Brain microvascular endothelial cell (primary cell): ENCODE results near the gene LCAT.
"Not testable (repeated sequence)": the region's sequence is repeated elsewhere in the genome, so short reads cannot be mapped to it uniquely, and the experiment has no call there.

Experiments used
- DNase-seq: peaks from one replicate; pipeline ENCODE4 v3.0.0-alpha.2; 2020
- H3K27ac ChIP-seq: fragments of 250-450 bp; sonication (Bioruptor Pico); 2 replicates; pipeline ENCODE4 v1.5.1; 2020; ENCODE audit warnings: mild to moderate bottlenecking, moderate library complexity
- H3K27me3 ChIP-seq: fragments of 250-450 bp; sonication (Bioruptor Pico); replicated peaks from 2 replicates; pipeline ENCODE4 v1.5.1; 2020; ENCODE audit warnings: mild to moderate bottlenecking
- H3K36me3 ChIP-seq: fragments of 250-450 bp; sonication (Bioruptor Pico); replicated peaks from 2 replicates; pipeline ENCODE4 v1.5.1; 2020; ENCODE audit warnings: mild to moderate bottlenecking
- H3K4me3 ChIP-seq: 2 replicates; pipeline ENCODE4 v1.5.1; 2011; ENCODE audit warnings: low read depth, mild to moderate bottlenecking, control low read depth, low read length, moderate library complexity
- in situ Hi-C: cut with HindIII; loops from 2 replicates; pipeline ENCODE4 v1.10.0; 2017; ENCODE audit warnings: low sequenced_read_pairs, low pct_ligation_motif_present
- TF ChIP-seq, protein P1 (sequence below): IDR thresholded peaks from 2 replicates; pipeline ENCODE4 v1.5.1; 2011; ENCODE audit warnings: low read depth, mild to moderate bottlenecking, moderate library complexity, low read length, control low read depth, inconsistent platforms; ENCODE audit errors: missing control alignments

LCAT gene

DNA sequence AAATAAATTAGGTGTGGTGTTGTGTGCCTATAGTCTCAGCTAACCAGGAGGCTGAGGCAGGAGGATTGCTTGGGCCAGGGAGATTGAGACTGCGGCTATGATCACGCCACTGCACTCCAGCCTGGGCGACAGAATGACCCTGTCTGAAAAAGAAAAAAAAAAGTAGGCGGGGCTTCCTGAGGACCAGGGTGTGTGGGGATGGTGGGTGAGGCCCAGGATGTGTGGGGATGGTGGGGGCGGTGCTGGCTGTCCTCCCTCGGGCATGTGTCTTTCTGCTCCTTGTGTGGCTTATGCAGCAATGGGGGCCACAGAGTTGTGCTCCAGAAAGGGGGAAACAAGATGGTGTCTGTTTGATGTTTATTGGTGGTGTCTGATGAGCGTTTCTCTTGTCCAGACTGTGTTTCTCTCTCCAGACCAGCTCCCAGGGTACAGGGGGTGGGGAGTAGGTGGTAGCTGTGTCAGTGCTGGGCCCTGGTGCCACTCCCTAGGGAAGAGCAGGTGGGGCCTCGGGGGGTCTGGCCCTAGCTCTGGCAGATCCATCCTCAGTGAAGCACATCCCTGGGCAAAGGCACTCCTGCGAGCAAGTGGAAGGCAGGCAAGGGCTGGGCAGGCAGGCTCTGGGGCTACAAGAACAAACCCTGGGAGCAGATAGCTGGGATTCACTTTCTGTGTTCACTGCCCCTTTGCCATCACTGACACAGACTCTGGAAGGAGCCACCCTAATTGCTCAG is 2.3 kb downstream of the LCAT start:
- TF ChIP-seq, protein P1, sequence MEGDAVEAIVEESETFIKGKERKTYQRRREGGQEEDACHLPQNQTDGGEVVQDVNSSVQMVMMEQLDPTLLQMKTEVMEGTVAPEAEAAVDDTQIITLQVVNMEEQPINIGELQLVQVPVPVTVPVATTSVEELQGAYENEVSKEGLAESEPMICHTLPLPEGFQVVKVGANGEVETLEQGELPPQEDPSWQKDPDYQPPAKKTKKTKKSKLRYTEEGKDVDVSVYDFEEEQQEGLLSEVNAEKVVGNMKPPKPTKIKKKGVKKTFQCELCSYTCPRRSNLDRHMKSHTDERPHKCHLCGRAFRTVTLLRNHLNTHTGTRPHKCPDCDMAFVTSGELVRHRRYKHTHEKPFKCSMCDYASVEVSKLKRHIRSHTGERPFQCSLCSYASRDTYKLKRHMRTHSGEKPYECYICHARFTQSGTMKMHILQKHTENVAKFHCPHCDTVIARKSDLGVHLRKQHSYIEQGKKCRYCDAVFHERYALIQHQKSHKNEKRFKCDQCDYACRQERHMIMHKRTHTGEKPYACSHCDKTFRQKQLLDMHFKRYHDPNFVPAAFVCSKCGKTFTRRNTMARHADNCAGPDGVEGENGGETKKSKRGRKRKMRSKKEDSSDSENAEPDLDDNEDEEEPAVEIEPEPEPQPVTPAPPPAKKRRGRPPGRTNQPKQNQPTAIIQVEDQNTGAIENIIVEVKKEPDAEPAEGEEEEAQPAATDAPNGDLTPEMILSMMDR = no peak
- no peak for DNase-seq
- peaks cover 67% of the 10 kb centered on the region for H3K36me3 ChIP-seq

DNA sequence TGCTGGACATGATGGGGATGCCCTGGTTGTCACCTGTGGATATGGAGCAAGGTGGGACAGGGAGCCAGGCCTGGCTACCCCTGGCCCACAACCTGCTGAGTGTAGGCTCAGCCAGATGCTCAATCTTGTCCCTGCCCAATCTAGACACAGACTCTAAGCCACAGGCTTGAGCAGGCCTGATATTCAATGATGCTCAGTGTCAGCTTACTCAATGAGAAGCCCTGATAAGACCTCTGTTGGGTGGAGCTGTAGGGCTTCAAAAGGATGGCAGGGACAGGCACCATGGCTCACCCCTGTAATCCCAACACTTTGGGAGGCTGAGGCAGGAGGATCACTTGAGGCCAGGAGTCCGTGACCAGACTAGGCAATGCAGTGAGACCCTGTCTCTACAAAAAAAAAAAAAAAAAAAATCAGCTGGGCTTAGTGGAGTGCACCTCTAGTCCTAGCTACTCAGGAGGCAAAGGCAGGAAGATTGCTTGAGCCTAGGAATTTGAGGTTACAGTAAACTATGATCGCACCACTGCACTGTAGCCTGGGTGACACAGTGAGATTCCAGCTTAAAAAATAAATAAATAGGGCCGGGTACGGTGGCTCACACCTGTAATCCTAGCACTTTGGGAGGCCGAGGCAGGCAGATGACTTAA is 3.4 kb downstream of the LCAT start:
- TF ChIP-seq, protein P1 = no peak

More for the DNA sequence above, 2.3 kb downstream of the LCAT start:
- H3K27ac ChIP-seq = no peak overlapping the region
- in situ Hi-C loops = no loop called here
- no peaks in the 10 kb centered on the region for H3K27me3 ChIP-seq
- H3K4me3 ChIP-seq = no peak overlapping the region

DNA sequence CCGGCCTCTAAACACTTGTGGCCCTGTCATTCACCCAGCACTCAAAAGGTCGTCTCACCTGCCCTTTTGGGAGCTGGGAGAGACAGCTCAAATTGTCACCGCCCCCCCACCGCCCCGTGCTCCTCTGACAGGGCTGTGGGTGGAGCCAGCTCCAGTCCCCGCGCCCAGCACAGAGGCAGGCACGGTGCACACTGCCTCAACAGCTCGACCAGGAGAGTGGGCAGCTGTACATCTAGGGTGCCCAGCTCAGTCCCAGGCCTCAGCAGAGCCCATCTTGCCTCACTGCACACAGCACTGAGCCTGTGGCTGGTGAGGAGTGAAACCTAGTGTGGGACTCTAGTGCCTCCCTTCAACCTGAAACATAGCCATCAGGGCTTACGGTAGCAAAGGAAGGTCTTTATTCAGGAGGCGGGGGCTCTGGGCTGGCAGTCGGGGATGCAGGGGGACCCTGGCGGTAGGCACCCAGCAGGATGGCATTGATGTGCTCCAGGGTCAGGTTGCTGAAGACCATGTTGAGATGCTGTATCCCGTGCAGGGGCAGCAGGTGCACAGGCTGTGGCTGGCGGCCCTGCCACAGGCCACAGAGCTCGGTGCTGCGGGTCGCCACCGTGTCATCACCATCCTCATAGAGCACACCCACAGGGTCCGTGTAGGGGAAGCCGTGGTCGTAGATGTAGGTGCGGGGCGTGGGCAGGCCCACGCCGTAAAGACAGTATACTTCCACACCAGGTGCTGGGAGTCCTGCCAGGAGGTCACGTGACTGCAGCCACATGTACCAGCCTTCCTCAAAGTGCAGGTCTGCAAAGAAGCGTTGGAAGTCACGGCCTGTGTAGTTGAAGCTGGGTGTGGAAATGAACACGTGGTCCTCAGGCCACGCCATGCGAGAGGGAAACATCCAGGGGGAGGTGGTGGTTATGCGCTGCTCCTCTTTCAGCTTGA is 4.1 kb downstream of the LCAT start:
- Histone ChIP-seq H3K36me3 (peaks cover 49% of the 10 kb centered on the region), H3K27ac (no peak overlapping the region), H3K4me3 (no peak overlapping the region), H3K27me3 (no peaks in the 10 kb centered on the region)
- TF ChIP-seq, protein P1 = no peak
- no peak for DNase-seq
- in situ Hi-C loops = no loop called here

More for the DNA sequence above, 3.4 kb downstream of the LCAT start:
- DNase-seq = no peak
- peaks cover 57% of the 10 kb centered on the region for H3K36me3 ChIP-seq
- H3K4me3 ChIP-seq = no peak overlapping the region
- no peak overlapping the region for H3K27ac ChIP-seq
- in situ Hi-C loops = no loop called here
- H3K27me3 ChIP-seq = no peaks in the 10 kb centered on the region

DNA sequence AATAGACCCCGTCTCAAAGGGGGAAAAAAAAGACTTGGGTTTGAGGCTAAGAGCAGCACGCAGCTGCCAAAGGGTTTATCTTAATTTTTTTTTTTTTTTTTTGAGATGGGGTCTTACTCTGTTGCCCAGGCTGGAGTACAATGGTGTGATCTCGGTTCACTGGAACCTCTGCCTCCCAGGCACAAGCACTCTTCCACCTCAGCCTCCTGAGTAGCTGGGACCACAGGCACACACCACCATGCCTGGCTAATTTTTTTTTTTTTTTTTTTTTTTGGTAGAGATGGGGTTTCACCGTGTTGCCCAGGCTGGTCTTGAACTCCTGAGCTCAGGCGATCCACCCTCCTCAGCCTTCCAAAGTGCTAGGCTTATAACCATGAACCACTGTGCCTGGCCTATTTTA is 6.2 kb downstream of the LCAT start:
- H3K27me3 ChIP-seq, H3K4me3 ChIP-seq, H3K27ac ChIP-seq, in situ Hi-C loops, DNase-seq: not testable (repeated sequence)
- peaks cover 34% of the 10 kb centered on the region for H3K36me3 ChIP-seq

DNA sequence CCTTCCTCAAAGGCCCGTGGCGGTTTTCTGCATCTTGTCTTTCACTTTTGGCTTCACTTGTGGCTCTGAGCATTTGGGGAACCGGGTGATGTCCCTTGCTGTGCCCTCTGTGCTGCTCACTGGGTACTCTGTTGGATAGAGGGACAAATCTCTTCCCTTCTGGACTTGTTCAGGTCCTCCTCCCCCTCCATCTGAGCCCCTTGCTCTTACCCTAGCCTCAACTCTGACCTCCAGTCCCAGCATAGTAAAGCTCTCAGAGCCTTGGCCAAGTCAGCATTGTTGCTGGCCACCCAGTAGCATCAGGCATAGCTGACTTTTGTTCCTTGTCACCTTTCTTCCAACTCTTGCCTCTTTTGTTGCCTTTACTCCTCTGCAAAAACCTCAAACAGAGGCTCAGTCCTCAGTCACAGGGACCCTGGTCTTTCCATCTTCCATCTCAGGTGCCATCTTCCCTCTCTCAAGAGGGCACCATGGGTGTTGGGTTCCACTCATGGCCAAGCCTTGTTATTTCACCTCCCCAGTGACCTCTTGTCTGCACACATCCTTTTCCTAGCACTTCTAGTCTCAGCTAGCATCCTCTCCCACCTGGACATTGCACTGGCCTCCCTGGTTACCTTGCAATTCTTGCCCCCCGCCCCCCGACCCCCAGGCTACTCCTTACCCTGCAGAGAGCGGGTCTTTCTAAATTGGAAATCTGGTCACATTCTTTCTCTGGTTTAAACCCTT is 6.9 kb downstream of the LCAT start:
- in situ Hi-C loops = no loop called here
- Histone ChIP-seq H3K27ac (peak overlapping the region; percentile 65), H3K27me3 (no peaks in the 10 kb centered on the region), H3K36me3 (peaks cover 27% of the 10 kb centered on the region), H3K4me3 (peak overlapping the region; percentile 99)
- TF ChIP-seq, protein P1 = no peak
- DNase-seq = no peak
